HFFc6 (cell line): ENCODE results near the gene TANGO6. TPM values are rescaled to one million over a fixed set of nuclear protein-coding genes. Genes with fewer than 3 reads are reported as not detected.

Experiments used
- DNase-seq: peaks from one replicate; pipeline ENCODE4 v3.0.0-alpha.2; 2018
- H3K27ac Mint-ChIP-seq: 2 replicates; pipeline ENCODE4 v1.8.0; 2020; ENCODE audit warnings: mild to moderate bottlenecking, mixed read lengths
- H3K27me3 Mint-ChIP-seq: 2 replicates; pipeline ENCODE4 v1.8.0; 2021; ENCODE audit warnings: mild to moderate bottlenecking, moderate library complexity, mixed read lengths; ENCODE audit not compliant: insufficient read depth
- H3K36me3 Mint-ChIP-seq: 2 replicates; pipeline ENCODE4 v1.8.0; 2021; ENCODE audit warnings: low read depth, mixed read lengths
- H3K4me1 Mint-ChIP-seq: 2 replicates; pipeline ENCODE4 v1.8.0; 2020; ENCODE audit warnings: low read depth, mixed read lengths
- H3K4me3 Mint-ChIP-seq: 2 replicates; pipeline ENCODE4 v1.8.0; 2020; ENCODE audit warnings: mild to moderate bottlenecking, moderate library complexity, mixed read lengths
- H3K9me3 Mint-ChIP-seq: 2 replicates; pipeline ENCODE4 v1.8.0; 2020; ENCODE audit warnings: mild to moderate bottlenecking, mixed read lengths
- CTCF ChIP-seq: fragments of 200-600 bp; sonication (generic); IDR thresholded peaks from 2 replicates; pipeline ENCODE4 v1.5.0; 2021; ENCODE audit warnings: antibody characterized with exemption, mild to moderate bottlenecking
- total RNA-seq, 6 experiments: library from RNA; stranded (reverse); fragmentation: NEBNext Ultra II Directional; extraction: Animal tissue kit (Norgen Biotek cat#: 25700); gene quantifications; 2 replicates in 1 of 6; 3 replicates in 5 of 6; pipeline ENCODE4 v1.2.3, GENCODE V29; 2021

The TANGO6 gene
- total RNA-seq, 6 experiments from 2014 or later = 14.7 to 22.1 (median 18.9) TPM

DNA sequence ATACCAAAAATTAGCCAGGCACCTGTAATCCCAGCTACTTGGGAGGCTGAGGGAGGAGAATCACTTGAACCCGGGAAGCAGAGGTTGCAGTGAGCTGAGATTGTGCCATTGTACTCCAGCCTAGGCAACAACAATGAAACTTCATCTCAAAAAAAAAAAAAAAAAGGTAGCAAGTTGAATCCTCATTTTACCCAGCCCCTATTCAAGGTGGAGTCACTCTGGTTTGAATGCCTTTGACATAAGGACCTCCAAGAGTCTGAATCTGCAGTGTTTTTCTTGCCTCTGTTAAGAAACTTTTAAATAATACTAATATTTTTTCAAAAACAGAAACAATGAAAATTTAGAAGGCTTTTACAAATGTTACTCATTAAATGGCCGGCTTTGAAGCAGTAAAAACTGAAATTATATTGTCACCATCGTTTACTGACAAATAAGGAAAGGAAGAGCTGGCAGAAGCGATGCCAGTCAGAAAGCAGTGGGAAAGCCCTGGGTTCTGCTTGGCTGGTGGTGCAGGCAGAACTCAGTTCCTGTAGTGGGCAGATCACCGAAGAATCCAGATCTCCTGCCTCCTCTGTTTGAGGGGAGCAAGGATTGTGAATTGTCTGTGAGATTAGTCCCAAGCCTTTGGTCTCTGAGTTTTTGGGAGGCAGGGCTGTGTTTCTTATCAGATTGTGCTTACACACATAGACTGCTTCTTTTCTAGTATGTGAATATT lies 162.5 kb downstream of the TANGO6 start:
- H3K4me3 Mint-ChIP-seq = no peak overlapping the region
- no peak for TF ChIP-seq CTCF
- H3K27me3 Mint-ChIP-seq = no peaks in the 10 kb centered on the region; the same call in 1 of the 2 replicates

DNA sequence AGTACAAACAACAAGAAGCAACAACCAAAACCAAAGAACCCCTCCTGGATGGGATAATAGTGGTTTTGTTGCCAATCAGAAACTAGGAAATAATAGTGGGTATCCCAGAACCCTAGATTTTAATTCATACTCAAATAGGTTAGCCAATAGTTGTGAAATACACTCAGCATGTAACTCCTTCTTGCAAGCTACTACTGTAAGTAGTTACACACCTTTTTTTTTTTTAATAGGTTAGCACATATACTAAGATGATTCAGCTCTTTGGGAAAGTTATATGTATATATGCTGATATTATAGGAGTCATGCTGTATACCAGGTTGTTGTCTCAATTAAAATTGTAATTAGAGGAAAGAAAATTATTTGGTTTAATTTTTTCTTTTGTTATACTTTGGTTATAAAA lies 169.6 kb downstream of the TANGO6 start:
- Mint-ChIP-seq H3K4me1 (peaks cover 24% of the 10 kb centered on the region), H3K27me3 (no peaks in the 10 kb centered on the region; the same call in 1 of the 2 replicates), H3K4me3 (no peak overlapping the region), H3K9me3 (no peaks in the 10 kb centered on the region), H3K27ac (no peak overlapping the region), H3K36me3 (peaks cover 13% of the 10 kb centered on the region)
- no peak for DNase-seq
- no peak for TF ChIP-seq CTCF

More for the DNA sequence above, 162.5 kb downstream of the TANGO6 start:
- Mint-ChIP-seq H3K27ac (no peak overlapping the region), H3K4me1 (no peaks in the 10 kb centered on the region), H3K9me3 (peaks cover 22% of the 10 kb centered on the region), H3K36me3 (peaks cover 36% of the 10 kb centered on the region)
- DNase-seq = no peak

GRCh38 chr16:69013991-69014390 lies 170.7 kb downstream of the TANGO6 start:
- no peak overlapping the region for H3K27ac Mint-ChIP-seq
- no peak for TF ChIP-seq CTCF
- H3K4me3 Mint-ChIP-seq = no peak overlapping the region
- no peak for DNase-seq
- no peaks in the 10 kb centered on the region for H3K9me3 Mint-ChIP-seq
- no peaks in the 10 kb centered on the region; the same call in 1 of the 2 replicates for H3K27me3 Mint-ChIP-seq
- peaks cover 13% of the 10 kb centered on the region for H3K36me3 Mint-ChIP-seq
- peaks cover 25% of the 10 kb centered on the region for H3K4me1 Mint-ChIP-seq

DNA sequence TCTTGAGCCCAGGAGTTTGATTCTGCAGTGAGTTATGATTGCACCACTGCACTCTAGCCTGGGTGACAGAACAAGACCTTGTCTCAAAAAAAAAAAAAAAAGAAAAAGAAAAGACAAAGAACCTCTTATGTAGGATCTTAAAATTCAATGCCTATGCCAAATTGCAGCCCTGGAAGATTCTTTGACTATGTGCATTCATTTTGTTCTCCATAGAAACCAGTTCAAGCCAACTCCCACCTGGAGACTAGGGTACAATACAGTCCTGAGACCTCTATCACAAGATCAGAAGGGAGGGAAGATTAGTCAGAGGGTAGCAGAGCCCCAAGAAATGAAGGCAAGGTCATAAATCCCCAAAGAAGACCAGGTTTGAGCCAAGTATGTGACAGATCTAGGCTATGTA lies 171.5 kb downstream of the TANGO6 start:
- H3K9me3 Mint-ChIP-seq = no peaks in the 10 kb centered on the region

GRCh38 chr16:69017036-69017783 lies 173.9 kb downstream of the TANGO6 start:
- DNase-seq = peak; percentile 71
- peaks cover 13% of the 10 kb centered on the region for H3K36me3 Mint-ChIP-seq
- TF ChIP-seq CTCF = no peak
- peaks cover 25% of the 10 kb centered on the region for H3K4me1 Mint-ChIP-seq
- peak overlapping the region; percentile 35 for H3K4me3 Mint-ChIP-seq
- no peaks in the 10 kb centered on the region for H3K9me3 Mint-ChIP-seq
- H3K27me3 Mint-ChIP-seq = no peaks in the 10 kb centered on the region; the same call in 1 of the 2 replicates
- peak overlapping the region; percentile 78 for H3K27ac Mint-ChIP-seq

More for the DNA sequence above, 171.5 kb downstream of the TANGO6 start:
- H3K4me1 Mint-ChIP-seq = peaks cover 25% of the 10 kb centered on the region
- no peak overlapping the region for H3K4me3 Mint-ChIP-seq
- no peak overlapping the region for H3K27ac Mint-ChIP-seq
- DNase-seq = no peak
- TF ChIP-seq CTCF = no peak
- H3K36me3 Mint-ChIP-seq = peaks cover 13% of the 10 kb centered on the region
- H3K27me3 Mint-ChIP-seq = no peaks in the 10 kb centered on the region; the same call in 1 of the 2 replicates
